ENCODE data around the gene FAM135A.

DNA sequence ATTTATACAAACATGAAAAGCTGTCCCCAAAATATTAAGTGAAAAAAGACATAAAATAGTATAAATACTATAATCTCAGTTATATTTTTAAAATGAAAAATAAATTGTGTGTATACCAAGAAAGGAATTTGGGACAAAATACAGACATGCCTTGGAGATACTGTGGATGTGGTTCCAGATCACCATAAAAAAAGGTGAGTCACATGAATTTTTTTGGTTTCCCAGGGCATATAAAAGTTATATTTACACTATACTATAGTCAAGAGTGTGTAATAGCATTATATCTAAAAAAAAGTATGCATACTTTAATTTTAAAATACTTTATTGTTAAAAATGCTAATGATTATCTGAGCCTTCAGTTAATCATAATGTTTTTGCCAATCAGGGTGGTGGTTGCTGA, 136.0 kb downstream of the FAM135A start:
- TF ChIP-seq EZH2 (IDR thresholded peaks at IDR 0.05; ENCODE audit: borderline replicate concordance, insufficient read depth, low read depth, low read length, poor library complexity, severe bottlenecking): no peak
- TF ChIP-seq, protein P1, sequence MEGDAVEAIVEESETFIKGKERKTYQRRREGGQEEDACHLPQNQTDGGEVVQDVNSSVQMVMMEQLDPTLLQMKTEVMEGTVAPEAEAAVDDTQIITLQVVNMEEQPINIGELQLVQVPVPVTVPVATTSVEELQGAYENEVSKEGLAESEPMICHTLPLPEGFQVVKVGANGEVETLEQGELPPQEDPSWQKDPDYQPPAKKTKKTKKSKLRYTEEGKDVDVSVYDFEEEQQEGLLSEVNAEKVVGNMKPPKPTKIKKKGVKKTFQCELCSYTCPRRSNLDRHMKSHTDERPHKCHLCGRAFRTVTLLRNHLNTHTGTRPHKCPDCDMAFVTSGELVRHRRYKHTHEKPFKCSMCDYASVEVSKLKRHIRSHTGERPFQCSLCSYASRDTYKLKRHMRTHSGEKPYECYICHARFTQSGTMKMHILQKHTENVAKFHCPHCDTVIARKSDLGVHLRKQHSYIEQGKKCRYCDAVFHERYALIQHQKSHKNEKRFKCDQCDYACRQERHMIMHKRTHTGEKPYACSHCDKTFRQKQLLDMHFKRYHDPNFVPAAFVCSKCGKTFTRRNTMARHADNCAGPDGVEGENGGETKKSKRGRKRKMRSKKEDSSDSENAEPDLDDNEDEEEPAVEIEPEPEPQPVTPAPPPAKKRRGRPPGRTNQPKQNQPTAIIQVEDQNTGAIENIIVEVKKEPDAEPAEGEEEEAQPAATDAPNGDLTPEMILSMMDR (IDR thresholded peaks at IDR 0.05): no peak

Data from B cell (primary cell).